ENCODE results near the gene COX4I2.

The COX4I2 gene

DNA sequence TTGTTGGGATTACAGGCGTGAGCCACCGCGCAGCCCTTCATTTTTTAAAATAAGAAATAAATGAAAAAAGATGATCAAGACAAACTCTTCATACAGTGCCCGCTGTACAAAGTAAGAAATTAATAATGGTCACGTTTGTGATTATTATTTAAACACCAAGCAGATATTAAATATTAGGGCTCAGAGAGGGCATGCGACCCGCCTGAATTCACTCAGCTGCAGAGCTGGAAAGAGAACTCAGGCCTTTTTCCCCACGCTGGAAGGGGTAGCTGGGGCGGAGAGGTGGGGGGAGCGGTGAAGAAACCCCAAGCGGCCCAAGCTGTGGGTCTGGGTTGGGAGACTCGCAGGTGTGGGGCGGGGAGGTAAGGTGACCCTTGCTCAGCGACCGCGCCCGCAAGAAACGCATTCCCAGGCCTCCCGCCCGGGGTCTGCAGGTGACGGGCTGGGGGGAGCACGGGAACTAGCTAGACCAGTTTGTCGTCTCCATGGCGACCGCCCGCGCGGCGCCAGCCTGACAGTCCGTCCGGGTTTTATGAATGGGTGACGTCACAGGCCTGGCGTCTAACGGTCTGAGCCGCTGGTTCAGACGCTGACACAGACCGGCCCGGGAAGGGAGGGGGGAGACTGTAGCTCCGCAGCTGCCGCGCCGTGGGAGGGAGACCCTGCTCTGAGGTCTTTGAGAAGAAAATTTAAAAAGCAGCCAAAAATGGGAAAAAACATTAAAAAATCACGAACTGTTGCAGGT lies 33.7 kb upstream of the COX4I2 start:
- TF ChIP-seq, protein P1, sequence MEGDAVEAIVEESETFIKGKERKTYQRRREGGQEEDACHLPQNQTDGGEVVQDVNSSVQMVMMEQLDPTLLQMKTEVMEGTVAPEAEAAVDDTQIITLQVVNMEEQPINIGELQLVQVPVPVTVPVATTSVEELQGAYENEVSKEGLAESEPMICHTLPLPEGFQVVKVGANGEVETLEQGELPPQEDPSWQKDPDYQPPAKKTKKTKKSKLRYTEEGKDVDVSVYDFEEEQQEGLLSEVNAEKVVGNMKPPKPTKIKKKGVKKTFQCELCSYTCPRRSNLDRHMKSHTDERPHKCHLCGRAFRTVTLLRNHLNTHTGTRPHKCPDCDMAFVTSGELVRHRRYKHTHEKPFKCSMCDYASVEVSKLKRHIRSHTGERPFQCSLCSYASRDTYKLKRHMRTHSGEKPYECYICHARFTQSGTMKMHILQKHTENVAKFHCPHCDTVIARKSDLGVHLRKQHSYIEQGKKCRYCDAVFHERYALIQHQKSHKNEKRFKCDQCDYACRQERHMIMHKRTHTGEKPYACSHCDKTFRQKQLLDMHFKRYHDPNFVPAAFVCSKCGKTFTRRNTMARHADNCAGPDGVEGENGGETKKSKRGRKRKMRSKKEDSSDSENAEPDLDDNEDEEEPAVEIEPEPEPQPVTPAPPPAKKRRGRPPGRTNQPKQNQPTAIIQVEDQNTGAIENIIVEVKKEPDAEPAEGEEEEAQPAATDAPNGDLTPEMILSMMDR (IDR thresholded peaks at IDR 0.05; ENCODE audit: borderline replicate concordance, control extremely low read depth, extremely low read depth, insufficient read depth, missing control alignments) = no peak
- peak; percentile 91 for DNase-seq (ENCODE audit: low spot score)
- in situ Hi-C loops (cut with MboI; ENCODE audit: low sequenced_read_pairs, unreplicated experiment) = no loop called here

DNA sequence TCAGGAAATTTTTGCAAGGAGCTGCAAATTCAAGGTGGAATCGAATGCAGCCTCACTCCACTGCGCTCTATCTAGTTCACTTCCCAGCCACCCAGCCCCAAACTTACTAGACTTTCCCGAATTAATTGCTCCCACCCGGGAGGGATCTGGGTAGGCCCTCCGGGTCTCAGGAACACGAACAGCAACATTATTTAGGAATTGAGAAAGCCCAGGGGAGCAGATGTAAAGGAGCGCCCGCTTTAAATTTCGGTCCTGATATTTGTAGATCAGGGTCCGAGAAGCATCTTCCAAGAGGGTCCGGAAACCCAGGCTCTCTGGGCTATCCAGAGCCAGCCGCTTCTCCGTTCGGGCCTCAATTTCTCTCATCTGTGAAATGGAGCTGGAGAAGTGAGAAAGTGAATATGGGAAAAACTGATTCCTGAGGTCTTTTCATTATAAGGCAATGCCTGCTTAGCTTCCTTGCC lies 33.1 kb upstream of the COX4I2 start:
- TF ChIP-seq, protein P1 (IDR thresholded peaks at IDR 0.05; ENCODE audit: borderline replicate concordance, control extremely low read depth, extremely low read depth, insufficient read depth, missing control alignments) = no peak
- no peak for DNase-seq (ENCODE audit: low spot score)
- in situ Hi-C loops (cut with MboI; ENCODE audit: low sequenced_read_pairs, unreplicated experiment) = no loop called here

DNA sequence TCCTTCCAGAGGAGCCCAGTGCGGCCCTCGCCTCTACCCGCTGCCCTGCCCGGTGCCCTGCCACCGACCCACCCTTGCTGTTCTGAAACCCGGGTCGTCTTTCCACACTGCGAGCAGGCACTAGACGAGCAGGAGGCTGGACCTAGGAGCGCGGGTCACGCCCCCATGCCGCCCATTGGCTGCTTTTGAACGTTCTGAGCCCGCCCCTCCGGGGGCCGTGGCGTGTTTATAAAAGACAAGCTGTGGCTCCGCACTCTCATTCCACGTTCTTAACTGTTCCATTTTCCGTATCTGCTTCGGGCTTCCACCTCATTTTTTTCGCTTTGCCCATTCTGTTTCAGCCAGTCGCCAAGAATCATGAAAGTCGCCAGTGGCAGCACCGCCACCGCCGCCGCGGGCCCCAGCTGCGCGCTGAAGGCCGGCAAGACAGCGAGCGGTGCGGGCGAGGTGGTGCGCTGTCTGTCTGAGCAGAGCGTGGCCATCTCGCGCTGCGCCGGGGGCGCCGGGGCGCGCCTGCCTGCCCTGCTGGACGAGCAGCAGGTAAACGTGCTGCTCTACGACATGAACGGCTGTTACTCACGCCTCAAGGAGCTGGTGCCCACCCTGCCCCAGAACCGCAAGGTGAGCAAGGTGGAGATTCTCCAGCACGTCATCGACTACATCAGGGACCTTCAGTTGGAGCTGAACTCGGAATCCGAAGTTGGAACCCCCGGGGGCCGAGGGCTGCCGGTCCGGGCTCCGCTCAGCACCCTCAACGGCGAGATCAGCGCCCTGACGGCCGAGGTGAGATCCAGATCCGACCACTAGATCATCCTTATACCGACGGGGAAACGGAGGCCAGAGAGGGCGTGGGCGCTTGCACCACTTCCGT lies 32.4 kb upstream of the COX4I2 start, which contains the start of gene ID1:
Gene ID1 (plus strand): TSS at position 259 of the 871 bp plus-strand sequence. CDS start 99 bp downstream, at position 358.
- in situ Hi-C loops (cut with MboI; ENCODE audit: low sequenced_read_pairs, unreplicated experiment) = no loop called here
- peak; percentile 93 for DNase-seq (ENCODE audit: low spot score)
- TF ChIP-seq, protein P1 (IDR thresholded peaks at IDR 0.05; ENCODE audit: borderline replicate concordance, control extremely low read depth, extremely low read depth, insufficient read depth, missing control alignments) = no peak

DNA sequence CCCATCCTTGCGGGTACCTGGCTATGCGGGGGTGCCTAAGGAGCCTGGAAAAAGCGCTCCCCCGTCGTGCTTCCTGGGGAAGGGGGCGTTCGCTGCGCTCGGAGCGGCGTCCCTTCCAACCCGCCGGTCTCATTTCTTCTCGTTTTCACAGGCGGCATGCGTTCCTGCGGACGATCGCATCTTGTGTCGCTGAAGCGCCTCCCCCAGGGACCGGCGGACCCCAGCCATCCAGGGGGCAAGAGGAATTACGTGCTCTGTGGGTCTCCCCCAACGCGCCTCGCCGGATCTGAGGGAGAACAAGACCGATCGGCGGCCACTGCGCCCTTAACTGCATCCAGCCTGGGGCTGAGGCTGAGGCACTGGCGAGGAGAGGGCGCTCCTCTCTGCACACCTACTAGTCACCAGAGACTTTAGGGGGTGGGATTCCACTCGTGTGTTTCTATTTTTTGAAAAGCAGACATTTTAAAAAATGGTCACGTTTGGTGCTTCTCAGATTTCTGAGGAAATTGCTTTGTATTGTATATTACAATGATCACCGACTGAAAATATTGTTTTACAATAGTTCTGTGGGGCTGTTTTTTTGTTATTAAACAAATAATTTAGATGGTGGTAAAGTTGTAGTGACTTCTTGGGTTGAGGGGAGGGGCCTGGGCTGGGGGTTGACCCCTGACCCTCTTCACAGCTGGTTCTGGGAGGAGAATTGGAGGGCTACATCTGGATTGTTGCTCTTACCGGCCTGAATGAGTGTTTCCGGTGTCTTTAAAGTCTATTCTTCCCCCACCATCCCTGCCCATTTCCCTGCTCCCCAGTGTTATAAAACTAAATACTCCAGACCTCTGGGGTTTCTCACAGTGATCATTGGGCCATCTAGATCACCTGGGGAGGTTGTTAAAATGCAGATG lies 31.6 kb upstream of the COX4I2 start:
- in situ Hi-C loops (cut with MboI; ENCODE audit: low sequenced_read_pairs, unreplicated experiment) = no loop called here
- no peak for DNase-seq (ENCODE audit: low spot score)
- TF ChIP-seq, protein P1 (IDR thresholded peaks at IDR 0.05; ENCODE audit: borderline replicate concordance, control extremely low read depth, extremely low read depth, insufficient read depth, missing control alignments) = no peak

DNA sequence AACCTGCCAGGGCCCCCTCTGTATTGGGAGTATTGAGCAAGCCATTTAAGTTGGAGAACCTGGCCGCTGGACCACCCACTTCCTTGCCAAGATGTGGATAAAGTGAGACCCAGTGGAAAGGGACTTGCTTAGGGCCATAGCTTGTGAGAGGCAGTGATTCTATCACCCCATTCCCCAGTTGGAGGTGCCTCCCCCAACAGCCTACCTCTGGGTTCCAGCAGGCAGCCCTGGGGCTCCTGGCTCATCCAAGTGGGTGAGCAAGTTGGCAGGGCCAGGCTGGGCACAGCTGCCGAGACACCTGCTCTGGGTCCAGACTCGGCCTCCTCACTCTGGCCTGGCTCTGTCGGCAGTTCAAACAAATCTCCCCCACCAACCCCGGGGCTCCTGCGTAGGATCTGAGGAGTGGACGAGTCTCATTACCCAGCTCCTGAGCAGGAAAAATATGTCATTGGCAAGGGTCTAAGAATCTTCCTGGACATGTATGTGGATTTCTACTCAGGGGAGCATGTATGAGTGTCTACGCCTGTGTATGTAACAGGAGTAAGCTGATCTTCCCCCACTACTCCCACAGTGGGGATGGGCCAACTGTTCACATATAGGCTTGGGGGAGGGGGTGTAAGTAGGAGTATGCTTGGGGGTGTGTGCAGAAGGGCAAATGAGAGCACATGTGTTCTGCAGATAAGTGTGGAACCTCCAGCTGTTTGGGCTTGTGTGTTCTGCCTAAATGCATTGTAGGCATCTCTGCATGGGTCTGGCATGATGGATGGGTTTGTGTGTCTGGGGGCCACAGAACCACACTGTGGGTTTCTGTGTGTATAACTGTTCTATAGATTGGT lies 30.7 kb upstream of the COX4I2 start:
- in situ Hi-C loops (cut with MboI; ENCODE audit: low sequenced_read_pairs, unreplicated experiment) = no loop called here
- DNase-seq (ENCODE audit: low spot score) = no peak
- TF ChIP-seq, protein P1 (IDR thresholded peaks at IDR 0.05; ENCODE audit: borderline replicate concordance, control extremely low read depth, extremely low read depth, insufficient read depth, missing control alignments) = no peak
